IPS DF 19.7 (cell line): ENCODE data around the gene CCR7.
"Not testable (repeated sequence)": the region's sequence is repeated elsewhere in the genome, so short reads cannot be mapped to it uniquely, and the experiment has no call there.

Source experiments
- DNase-seq: peaks from one replicate; pipeline ENCODE4 v3.0.0-alpha.2; 2013; ENCODE audit warnings: low read depth, low spot score

CCR7 gene

DNA sequence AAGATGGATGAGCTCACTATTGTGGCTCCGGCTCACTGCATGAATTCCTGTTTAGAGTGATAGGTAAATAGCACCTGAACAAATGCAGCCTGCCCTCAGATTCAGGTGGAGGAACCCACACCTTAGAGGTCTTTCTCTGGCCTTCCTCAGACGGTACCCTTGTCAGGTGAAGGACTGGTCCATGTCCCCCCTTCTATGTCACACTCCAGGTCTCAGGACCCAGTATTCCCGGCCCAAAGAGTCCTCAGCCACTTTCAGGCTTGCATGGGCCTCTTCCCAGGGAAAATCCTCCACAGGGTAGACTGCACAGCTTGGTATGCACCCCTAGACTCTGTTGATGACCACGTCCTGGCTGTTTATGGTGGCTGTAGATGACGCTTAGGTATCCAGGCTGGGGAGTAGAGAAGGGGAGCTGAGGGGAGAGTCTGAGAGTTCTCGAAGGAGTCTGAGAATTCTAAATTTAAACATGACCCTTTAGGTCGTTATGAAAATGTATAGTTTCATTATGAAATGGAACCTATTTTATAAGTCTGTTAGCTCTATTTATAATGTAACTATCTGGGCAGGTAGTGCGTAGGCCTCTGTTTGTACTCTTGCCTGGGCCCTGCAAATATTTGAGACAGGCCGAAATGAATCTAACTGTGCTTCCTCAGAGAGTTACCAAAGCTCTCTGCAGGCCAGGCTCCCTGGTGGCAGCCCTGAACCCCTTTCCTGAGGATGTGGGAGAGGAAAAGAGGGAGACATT is 32.5 kb upstream of the CCR7 start:
- DNase-seq: no peak

GRCh38 chr17:40597156-40597555 is 31.9 kb upstream of the CCR7 start:
- no peak for DNase-seq

GRCh38 chr17:40596261-40596919 is 31.1 kb upstream of the CCR7 start:
- DNase-seq: peak; percentile 74

GRCh38 chr17:40590742-40591141 is 25.5 kb upstream of the CCR7 start:
- DNase-seq: no peak

DNA sequence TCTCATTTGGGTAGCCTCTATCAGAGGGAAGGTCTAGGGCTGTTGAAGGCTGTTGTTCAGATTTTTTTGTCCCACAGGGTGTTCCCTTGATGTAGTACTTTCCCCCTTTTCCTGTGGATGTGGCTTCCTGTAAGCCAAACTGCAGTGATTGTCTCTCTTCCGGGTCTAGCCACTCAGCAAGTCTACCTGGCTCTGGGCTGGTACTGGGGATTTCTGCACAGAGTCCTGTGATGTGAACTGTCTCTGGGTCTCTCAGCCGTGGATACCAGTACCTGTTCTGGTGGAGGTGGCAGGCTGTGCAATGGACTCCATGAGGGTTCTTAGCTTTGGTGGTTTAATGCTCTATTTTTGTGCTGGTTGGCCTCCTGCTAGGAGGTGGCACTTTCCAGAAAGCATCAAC is 23.3 kb upstream of the CCR7 start:
- no peak for DNase-seq

DNA sequence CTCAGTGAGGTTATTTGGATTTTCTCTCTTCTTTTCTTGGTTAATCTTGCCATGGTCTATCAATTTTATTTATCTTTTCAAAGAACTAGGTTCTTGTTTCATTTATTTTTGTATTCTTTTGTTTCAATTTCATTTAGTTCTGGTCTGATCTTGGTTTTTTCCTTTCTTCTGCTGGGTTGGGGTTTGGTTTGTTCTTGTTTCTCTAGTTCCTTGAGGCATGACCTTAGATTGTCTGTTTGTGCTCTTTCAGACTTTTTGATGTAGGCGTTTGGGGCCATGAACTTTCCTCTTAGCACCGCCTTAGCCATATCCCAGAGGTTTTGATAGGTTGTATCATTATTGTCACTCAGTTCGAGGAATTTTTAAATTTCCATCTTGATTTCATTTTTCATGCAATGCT is 21.0 kb upstream of the CCR7 start:
- not testable (repeated sequence) for DNase-seq

DNA sequence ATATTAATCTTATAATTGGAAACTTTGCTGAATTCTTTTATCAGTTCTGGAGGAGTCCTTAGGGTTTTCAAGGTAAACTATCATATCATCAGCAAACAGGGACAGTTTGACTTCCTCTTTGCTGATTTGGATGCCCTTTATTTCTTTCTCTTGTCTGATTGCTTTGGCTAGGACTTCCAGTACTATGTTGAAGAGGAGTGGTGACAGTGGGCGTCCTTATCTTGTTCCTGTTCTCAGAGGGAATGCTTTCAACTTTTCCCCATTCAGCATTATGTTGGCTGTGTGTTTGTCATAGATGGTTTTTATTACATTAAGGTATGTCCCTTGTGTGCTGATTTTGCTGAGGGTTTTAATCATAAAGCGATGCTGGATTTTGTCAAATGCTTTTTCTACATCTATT is 19.7 kb upstream of the CCR7 start:
- not testable (repeated sequence) for DNase-seq

GRCh38 chr17:40582328-40582901 is 17.1 kb upstream of the CCR7 start:
- DNase-seq: no peak

- DNase-seq: no peak
Measured at GRCh38 chr17:40580140-40580539, 14.9 kb upstream of the CCR7 start.

DNA sequence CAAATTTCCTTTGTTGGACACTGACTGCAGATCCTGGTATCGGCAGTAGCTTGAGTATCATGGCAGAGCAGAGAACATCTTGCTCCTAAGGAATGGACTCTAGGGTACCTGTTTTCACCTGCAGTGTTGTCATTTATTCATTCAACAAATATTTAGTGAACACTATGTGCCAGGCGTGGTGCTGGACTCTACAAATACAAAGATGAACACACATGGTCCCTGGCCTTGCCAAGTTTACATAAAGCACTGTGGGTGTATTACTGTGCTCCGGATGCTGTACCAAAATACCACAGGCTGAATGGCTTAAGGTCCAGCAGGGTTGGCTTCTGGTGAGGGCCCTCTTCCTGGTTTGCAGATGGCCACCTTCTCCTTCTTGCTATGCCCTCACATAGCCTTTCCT is 14.2 kb upstream of the CCR7 start:
- DNase-seq: no peak

DNA sequence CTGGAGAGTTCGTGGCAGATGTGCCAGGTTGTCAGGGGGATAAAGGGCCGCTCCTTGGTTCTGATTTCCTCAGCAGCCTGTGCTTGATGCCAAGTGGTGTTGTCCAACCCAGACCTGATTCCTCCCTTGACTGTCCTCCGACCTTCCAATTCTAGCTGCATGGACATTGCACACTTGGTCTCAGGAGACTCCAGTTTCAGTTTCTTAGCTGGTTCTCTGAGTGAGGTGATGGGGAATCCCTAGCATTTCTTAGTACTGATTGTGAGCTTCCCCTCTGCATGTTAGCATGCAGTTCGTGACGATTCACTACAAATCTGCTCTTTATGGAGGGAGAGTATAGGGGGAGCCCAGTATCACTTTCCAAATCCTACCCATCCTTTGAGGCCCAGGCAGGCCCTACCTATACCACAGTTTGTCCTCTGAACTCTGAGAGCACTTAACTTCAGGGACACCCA is 12.4 kb upstream of the CCR7 start:
- DNase-seq: no peak

GRCh38 chr17:40576113-40576740 is 11.0 kb upstream of the CCR7 start:
- DNase-seq: no peak

DNA sequence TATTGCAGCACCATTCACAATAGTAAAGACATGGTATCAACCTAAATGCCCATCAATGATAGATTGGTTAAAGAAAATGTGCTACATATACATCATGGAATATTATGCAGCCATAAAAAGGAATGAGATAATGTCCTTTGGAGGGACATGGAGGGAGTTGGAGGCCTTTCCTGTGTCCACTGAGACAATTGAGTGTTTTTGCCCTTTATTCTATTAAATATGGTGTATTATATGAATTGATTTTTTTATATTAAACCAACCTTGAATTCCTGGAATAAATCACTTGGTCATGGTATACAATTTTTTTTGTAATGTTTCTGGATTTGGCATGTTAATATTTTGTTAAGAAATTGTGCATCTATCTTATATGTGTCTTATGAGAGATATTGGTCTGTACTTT is 9.0 kb upstream of the CCR7 start:
- no peak for DNase-seq

DNA sequence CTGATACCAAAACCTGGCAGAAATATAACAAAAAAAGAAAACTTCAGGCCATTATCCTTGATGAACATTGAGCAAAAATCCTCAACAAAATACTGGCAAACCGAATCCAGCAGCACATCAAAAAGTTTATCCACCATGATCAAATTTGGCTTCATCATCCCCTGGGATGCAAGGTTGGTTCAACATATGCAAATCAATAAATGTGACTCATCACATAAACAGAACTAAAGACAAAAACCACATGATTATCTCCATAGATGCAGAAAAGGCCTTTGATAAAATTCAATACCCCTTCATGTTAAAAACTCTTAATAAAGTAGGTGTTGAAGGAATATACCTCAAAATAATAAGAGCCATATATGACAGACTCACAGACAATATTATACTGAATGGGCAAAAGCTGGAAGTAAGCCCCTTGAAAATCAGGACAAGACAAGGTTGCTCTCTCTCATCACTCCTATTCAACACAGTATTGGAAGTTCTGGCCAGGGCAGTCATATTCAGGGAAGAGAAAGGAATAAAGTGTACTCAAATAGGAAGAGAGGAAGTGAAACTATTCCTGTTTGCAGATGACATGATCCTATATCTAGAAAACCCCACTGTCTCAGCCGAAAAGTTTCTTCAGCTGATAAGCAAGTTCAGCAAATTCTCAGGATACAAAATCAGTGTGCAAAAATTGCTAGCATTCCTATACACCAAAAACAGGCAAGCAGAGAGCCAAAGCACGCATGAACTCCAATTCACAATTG is 7.1 kb upstream of the CCR7 start:
- DNase-seq: not testable (repeated sequence)

- DNase-seq: no peak
Measured at GRCh38 chr17:40568074-40568836, 3.0 kb upstream of the CCR7 start.

GRCh38 chr17:40567377-40567776 is 2.1 kb upstream of the CCR7 start:
- no peak for DNase-seq

DNA sequence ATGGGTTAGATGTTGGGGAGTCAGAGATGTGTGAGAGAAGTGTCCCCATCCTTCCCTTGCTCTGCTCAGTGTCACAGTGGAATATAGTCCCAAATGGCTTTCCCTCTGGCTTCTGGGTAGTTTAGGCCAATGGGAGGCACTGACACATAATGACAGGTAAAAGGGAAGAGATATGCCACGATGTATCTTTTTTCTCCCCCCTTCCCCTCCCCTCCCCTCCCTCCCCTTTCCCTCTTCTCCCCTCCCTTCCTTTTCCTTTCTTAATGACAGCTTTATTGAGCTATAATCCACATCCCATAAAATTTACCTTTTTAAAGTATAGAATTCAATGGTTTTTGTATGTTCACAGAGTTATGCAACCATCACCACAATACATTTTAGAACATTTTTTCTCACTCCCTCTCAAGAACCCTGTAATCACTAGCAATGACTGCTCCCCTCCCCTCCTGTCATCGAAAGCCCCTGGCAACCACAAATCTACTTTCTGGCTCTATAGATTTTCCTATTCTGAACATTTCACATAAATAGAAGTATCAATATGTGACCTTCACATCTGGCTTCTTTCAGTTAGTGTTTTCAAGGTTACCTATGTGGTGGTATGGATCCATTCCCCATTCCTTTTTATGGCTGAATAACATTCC is 617 bp upstream of the CCR7 start:
- DNase-seq: no peak

GRCh38 chr17:40564195-40564882 is 933 bp downstream of the CCR7 start:
- no peak for DNase-seq

- DNase-seq: no peak
Measured at GRCh38 chr17:40563220-40564052, 1.8 kb downstream of the CCR7 start.
